Neural cell (in vitro differentiated cells): ENCODE data around the gene MRTFA. TPM values are rescaled to one million over a fixed set of nuclear protein-coding genes. Genes with fewer than 3 reads are reported as not detected.
"Not testable (repeated sequence)": the region's sequence is repeated elsewhere in the genome, so short reads cannot be mapped to it uniquely, and the experiment has no call there.

Experiments used
- H2AFZ ChIP-seq: fragments of 200-600, 300-800 bp; sonication (generic), shearing (Covaris generic); 2 replicates; pipeline ENCODE4 v1.6.0; 2014; ENCODE audit warnings: low read depth, mild to moderate bottlenecking, antibody characterized with exemption, low read length, moderate library complexity
- H3F3A ChIP-seq: fragments of 200-600 bp; shearing (Covaris generic); 2 replicates; pipeline ENCODE4 v1.6.1; 2016; ENCODE audit warnings: mild to moderate bottlenecking, moderate library complexity, mixed read lengths, antibody characterized with exemption, low read length; ENCODE audit not compliant: insufficient read depth, poor library complexity, severe bottlenecking
- H3K27ac ChIP-seq: fragments of 200-600, 300-800 bp; sonication (generic), shearing (Covaris generic); 2 replicates; pipeline ENCODE4 v1.5.1; 2014; ENCODE audit warnings: mild to moderate bottlenecking, low read length, moderate library complexity
- H3K27me3 ChIP-seq: fragments of 300-800, 200-600 bp; sonication (generic), shearing (Covaris generic); 2 replicates; pipeline ENCODE4 v1.6.0; 2014; ENCODE audit warnings: mild to moderate bottlenecking, low read depth, low read length, moderate library complexity; ENCODE audit not compliant: insufficient read depth
- H3K36me3 ChIP-seq: fragments of 300-800, 200-600 bp; sonication (generic), shearing (Covaris generic); 2 replicates; pipeline ENCODE4 v1.5.1; 2014; ENCODE audit warnings: mild to moderate bottlenecking, antibody characterized with exemption, low read length, moderate library complexity; ENCODE audit not compliant: insufficient read depth
- H3K4me2 ChIP-seq: fragments of 300-800, 200-600 bp; sonication (generic), shearing (Covaris generic); 2 replicates; pipeline ENCODE4 v1.6.0; 2014; ENCODE audit warnings: mild to moderate bottlenecking, low read length
- H3K4me3 ChIP-seq: fragments of 300-800, 200-600 bp; sonication (generic), shearing (Covaris generic); 2 replicates; pipeline ENCODE4 v1.5.1; 2014; ENCODE audit warnings: mild to moderate bottlenecking, low read length, moderate library complexity
- H3K79me2 ChIP-seq: fragments of 200-600 bp; shearing (Covaris generic); replicated peaks from 2 replicates; pipeline ENCODE4 v1.6.0; 2014; ENCODE audit warnings: mild to moderate bottlenecking, low read length, moderate library complexity; ENCODE audit not compliant: insufficient read depth
- H3K9ac ChIP-seq: fragments of 300-800, 200-600 bp; sonication (generic), shearing (Covaris generic); 2 replicates; pipeline ENCODE4 v1.6.1; 2016; ENCODE audit warnings: mild to moderate bottlenecking, low read length, mixed read lengths
- H3K9me2 ChIP-seq: fragments of 200-600 bp; shearing (Covaris generic); 2 replicates; pipeline ENCODE4 v1.6.1; 2016; ENCODE audit warnings: mild to moderate bottlenecking, low read length, mixed read lengths; ENCODE audit not compliant: insufficient read depth
- H3K9me3 ChIP-seq: fragments of 200-600, 300-800 bp; sonication (generic), shearing (Covaris generic); 2 replicates; pipeline ENCODE4 v1.6.1; 2016; ENCODE audit warnings: mild to moderate bottlenecking, mixed run types, low read length, moderate library complexity, mixed read lengths
- H4K20me1 ChIP-seq: fragments of 200-600 bp; shearing (Covaris generic); 2 replicates; pipeline ENCODE4 v1.6.1; 2016; ENCODE audit warnings: mild to moderate bottlenecking, mixed run types; ENCODE audit not compliant: insufficient read depth
- EP300 ChIP-seq: fragments of 450-650 bp; conservative IDR thresholded peaks from 2 replicates; pipeline ENCODE4 v1.6.1; 2014; ENCODE audit warnings: antibody characterized with exemption, mild to moderate bottlenecking, moderate library complexity; ENCODE audit not compliant: poor library complexity, severe bottlenecking
- EZH2 ChIP-seq: fragments of 200-600, 300-800 bp; shearing (Covaris generic), sonication (generic); IDR thresholded peaks from 2 replicates; pipeline ENCODE4 v1.6.1; 2014; ENCODE audit warnings: antibody characterized with exemption, low read length, borderline replicate concordance, mild to moderate bottlenecking; ENCODE audit not compliant: insufficient read depth, poor library complexity, severe bottlenecking
- MXI1 ChIP-seq: fragments of 450-650 bp; conservative IDR thresholded peaks from 2 replicates; pipeline ENCODE4 v1.6.1; 2014; ENCODE audit warnings: antibody characterized with exemption, mild to moderate bottlenecking; ENCODE audit not compliant: poor library complexity, severe bottlenecking
- POLR2AphosphoS5 ChIP-seq: IDR thresholded peaks from 2 replicates; pipeline ENCODE4 v1.6.1; 2012
- RAD21 ChIP-seq: fragments of 450-650 bp; conservative IDR thresholded peaks from 2 replicates; pipeline ENCODE4 v1.6.1; 2014; ENCODE audit warnings: antibody characterized with exemption, mild to moderate bottlenecking, moderate library complexity
- SMC3 ChIP-seq: fragments of 450-650 bp; conservative IDR thresholded peaks from 2 replicates; pipeline ENCODE4 v1.6.1; 2014; ENCODE audit warnings: antibody characterized with exemption, mild to moderate bottlenecking, moderate library complexity; ENCODE audit not compliant: poor library complexity
- TAF1 ChIP-seq: IDR thresholded peaks from 2 replicates; pipeline ENCODE4 v1.6.1; 2012; ENCODE audit warnings: low read depth
- polyA plus RNA-seq: library from polyadenylated mRNA; depleted of rRNA; stranded (reverse); fragments of >200 nt; gene quantifications from 2 replicates; pipeline ENCODE4 v1.2.3, GENCODE V29; 2014
- TF ChIP-seq, protein P1 (sequence below): IDR thresholded peaks from 2 replicates; pipeline ENCODE4 v1.6.1; 2012; ENCODE audit warnings: borderline replicate concordance
- TF ChIP-seq, protein P2 (sequence below): fragments of 450-650 bp; IDR thresholded peaks from 2 replicates; pipeline ENCODE4 v1.5.1; 2014; ENCODE audit warnings: antibody characterized with exemption, mild to moderate bottlenecking, moderate library complexity; ENCODE audit not compliant: poor library complexity, severe bottlenecking

Gene MRTFA
- polyA plus RNA-seq, 1 donor from 2014 or later, result 19.3 TPM

DNA sequence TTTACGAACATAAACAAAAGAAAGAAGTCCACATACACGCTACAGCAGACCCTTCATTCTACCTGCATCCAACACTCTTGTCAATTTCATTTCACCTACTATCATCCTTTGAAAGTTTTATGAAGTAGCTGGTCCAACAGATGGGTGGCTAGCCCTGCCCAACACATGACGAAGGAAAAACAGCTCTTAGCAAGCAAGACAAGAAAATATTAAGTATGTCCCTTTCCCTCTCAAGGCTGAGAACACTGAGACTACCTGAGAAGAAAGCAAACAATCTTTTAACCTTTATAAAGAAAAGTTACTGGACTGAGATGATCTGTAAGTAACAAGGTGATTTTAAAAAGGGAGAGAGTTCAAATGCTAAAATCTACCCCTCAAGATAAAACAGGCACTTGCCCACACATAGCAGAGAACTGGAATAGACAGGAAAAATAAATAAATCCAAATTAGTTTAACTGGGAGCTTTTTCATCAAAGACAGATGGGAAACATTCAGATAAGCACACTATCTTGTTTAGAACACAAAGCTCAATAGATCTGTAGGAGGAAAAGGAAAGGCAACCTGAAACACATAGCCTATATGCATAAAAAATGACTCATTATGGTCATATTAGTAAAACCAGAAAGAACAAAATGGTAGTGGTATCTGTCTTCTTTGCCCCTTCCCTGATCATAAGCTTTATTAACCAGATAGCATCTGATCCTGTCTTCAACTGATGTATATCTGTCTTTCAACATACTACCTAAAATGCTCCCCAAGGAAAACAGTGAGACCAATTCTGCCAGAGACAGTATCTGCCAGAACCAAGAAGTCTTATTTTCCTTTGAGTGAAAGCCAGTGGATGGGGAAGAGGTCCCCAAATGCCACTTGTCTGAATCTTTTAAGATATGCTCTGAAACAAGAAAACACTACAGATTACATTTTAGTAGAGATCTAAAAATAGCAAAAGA is 104.3 kb downstream of the MRTFA start:
- H4K20me1 ChIP-seq, result no peaks in the 10 kb centered on the region
- no peaks in the 10 kb centered on the region for H3K36me3 ChIP-seq
- no peaks in the 10 kb centered on the region for H3K9me3 ChIP-seq
- no peak for TF ChIP-seq POLR2AphosphoS5
- peaks cover 4% of the 10 kb centered on the region for H3K79me2 ChIP-seq
- no peak overlapping the region for H3K4me2 ChIP-seq
- H3F3A ChIP-seq, result no peaks in the 10 kb centered on the region
- H3K9ac ChIP-seq, result no peak overlapping the region
- no peaks in the 10 kb centered on the region for H3K27me3 ChIP-seq
- no peak overlapping the region for H3K4me3 ChIP-seq
- no peak overlapping the region for H2AFZ ChIP-seq
- no peak overlapping the region for H3K27ac ChIP-seq
- no peaks in the 10 kb centered on the region for H3K9me2 ChIP-seq

DNA sequence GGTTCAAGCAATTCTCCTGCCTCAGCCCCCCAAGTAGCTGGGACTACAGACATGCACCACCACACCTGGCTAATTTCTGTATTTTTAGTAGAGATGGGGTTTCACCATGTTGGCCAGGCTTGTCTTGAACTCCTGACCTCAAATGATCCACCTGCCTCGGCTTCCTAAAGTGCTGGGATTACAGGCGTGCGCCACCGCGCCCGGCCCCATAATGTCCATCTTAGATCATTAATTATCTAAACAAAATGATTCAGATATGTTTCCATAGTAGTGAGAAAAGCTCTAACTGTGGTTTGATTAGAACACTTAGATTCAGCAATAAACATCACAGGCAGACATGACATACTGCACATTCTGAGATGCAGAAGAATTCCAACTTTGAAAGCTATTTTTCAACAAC is 106.1 kb downstream of the MRTFA start:
- not testable (repeated sequence) for H3F3A ChIP-seq, H3K9me3 ChIP-seq, H3K4me2 ChIP-seq, H3K9ac ChIP-seq, H3K36me3 ChIP-seq, H4K20me1 ChIP-seq, H3K9me2 ChIP-seq, H3K4me3 ChIP-seq, H3K27ac ChIP-seq, H3K27me3 ChIP-seq, H2AFZ ChIP-seq, H3K79me2 ChIP-seq

DNA sequence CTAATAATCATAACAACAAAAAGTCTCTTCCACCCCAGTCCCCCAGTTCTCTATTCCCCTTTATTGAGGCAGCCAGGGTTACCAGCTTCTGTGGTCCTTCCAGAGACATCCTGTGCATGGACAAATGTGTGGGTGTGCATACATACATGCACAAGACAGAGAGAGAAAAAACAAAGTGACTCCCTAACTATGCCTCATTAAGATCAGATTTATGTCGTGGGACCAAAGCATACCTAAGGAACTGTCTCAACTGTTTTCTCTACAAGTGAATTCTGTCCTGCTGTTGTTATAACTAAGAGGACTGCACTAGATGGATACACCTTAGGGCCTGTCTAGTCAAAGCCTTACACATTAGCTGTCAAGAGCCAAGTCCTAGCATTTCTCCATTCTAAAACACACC is 106.7 kb downstream of the MRTFA start:
- H3K27ac ChIP-seq, result no peak overlapping the region
- TF ChIP-seq TAF1 (no peak), EZH2 (no peak), POLR2AphosphoS5 (no peak), MXI1 (no peak), RAD21 (no peak), EP300 (no peak), SMC3 (no peak)
- TF ChIP-seq, protein P1, sequence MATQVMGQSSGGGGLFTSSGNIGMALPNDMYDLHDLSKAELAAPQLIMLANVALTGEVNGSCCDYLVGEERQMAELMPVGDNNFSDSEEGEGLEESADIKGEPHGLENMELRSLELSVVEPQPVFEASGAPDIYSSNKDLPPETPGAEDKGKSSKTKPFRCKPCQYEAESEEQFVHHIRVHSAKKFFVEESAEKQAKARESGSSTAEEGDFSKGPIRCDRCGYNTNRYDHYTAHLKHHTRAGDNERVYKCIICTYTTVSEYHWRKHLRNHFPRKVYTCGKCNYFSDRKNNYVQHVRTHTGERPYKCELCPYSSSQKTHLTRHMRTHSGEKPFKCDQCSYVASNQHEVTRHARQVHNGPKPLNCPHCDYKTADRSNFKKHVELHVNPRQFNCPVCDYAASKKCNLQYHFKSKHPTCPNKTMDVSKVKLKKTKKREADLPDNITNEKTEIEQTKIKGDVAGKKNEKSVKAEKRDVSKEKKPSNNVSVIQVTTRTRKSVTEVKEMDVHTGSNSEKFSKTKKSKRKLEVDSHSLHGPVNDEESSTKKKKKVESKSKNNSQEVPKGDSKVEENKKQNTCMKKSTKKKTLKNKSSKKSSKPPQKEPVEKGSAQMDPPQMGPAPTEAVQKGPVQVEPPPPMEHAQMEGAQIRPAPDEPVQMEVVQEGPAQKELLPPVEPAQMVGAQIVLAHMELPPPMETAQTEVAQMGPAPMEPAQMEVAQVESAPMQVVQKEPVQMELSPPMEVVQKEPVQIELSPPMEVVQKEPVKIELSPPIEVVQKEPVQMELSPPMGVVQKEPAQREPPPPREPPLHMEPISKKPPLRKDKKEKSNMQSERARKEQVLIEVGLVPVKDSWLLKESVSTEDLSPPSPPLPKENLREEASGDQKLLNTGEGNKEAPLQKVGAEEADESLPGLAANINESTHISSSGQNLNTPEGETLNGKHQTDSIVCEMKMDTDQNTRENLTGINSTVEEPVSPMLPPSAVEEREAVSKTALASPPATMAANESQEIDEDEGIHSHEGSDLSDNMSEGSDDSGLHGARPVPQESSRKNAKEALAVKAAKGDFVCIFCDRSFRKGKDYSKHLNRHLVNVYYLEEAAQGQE, result no peak
- TF ChIP-seq, protein P2, sequence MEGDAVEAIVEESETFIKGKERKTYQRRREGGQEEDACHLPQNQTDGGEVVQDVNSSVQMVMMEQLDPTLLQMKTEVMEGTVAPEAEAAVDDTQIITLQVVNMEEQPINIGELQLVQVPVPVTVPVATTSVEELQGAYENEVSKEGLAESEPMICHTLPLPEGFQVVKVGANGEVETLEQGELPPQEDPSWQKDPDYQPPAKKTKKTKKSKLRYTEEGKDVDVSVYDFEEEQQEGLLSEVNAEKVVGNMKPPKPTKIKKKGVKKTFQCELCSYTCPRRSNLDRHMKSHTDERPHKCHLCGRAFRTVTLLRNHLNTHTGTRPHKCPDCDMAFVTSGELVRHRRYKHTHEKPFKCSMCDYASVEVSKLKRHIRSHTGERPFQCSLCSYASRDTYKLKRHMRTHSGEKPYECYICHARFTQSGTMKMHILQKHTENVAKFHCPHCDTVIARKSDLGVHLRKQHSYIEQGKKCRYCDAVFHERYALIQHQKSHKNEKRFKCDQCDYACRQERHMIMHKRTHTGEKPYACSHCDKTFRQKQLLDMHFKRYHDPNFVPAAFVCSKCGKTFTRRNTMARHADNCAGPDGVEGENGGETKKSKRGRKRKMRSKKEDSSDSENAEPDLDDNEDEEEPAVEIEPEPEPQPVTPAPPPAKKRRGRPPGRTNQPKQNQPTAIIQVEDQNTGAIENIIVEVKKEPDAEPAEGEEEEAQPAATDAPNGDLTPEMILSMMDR, result no peak
- H3K4me3 ChIP-seq, result no peak overlapping the region
- no peaks in the 10 kb centered on the region for H3F3A ChIP-seq
- no peaks in the 10 kb centered on the region for H4K20me1 ChIP-seq
- H3K27me3 ChIP-seq, result no peaks in the 10 kb centered on the region
- H3K4me2 ChIP-seq, result no peak overlapping the region
- no peak overlapping the region for H3K9ac ChIP-seq
- H3K79me2 ChIP-seq, result peaks cover 3% of the 10 kb centered on the region
- H2AFZ ChIP-seq, result no peak overlapping the region
- no peaks in the 10 kb centered on the region for H3K9me3 ChIP-seq
- no peaks in the 10 kb centered on the region for H3K9me2 ChIP-seq
- H3K36me3 ChIP-seq, result no peaks in the 10 kb centered on the region
